GM12878 (cell line): ENCODE data around the gene SERPINA4. TPM values are rescaled to one million over a fixed set of nuclear protein-coding genes. Genes with fewer than 3 reads are reported as not detected.

Experiments used
- ATAC-seq: fragments of 200-7000 bp; cut with Tn5 transposase; 3 replicates; pipeline ENCODE4 v1.9.1; 2020; ENCODE audit warnings: mild to moderate bottlenecking, moderate library complexity
- BruUV-seq: library from RNA; stranded (reverse); fragments of 400-500 nt; replicated peaks from 2 replicates; lab custom pipeline; 2021; lab: Mats Ljungman, UMichigan
- CTCF ChIA-PET: fragments of 300-600 bp; sonication (Branson Sonifier 250); formaldehyde crosslinking; extraction: SDS; loops from one replicate; lab custom pipeline; 2021; ENCODE audit warnings: inconsistent platforms; lab: Yijun Ruan, JAX
- POLR2A ChIA-PET: fragments of 350-600 bp; formaldehyde crosslinking; extraction: SDS; loops from one replicate; lab custom pipeline; 2021; ENCODE audit warnings: inconsistent platforms; lab: Charles Lee
- RAD21 ChIA-PET: fragments of 300-600 bp; sonication (Branson Sonifier 250); formaldehyde crosslinking; loops from one replicate; lab custom pipeline; 2023; ENCODE audit warnings: antibody characterized with exemption; ENCODE audit not compliant: unreplicated experiment; lab: Charles Lee
- SMC1A ChIA-PET: fragments of 300-600 bp; sonication (Branson Sonifier 250); formaldehyde crosslinking; loops from one replicate; lab custom pipeline; 2023; ENCODE audit not compliant: unreplicated experiment, uncharacterized antibody; lab: Charles Lee
- DNase-seq: peaks from one replicate; pipeline ENCODE4 v3.0.0-alpha.2; 2011; ENCODE audit warnings: low read depth, low spot score
- FAIRE-seq: peaks from 3 replicates; lab custom pipeline; 2011; peaks lifted over from hg19 to GRCh38; lab: Jason Lieb, UNC
- H2AFZ ChIP-seq: 2 replicates; pipeline ENCODE4 v1.6.0; 2011; ENCODE audit warnings: low read depth, low read length, control low read depth; ENCODE audit not compliant: control insufficient read depth
- H3K27ac ChIP-seq: 2 replicates; pipeline ENCODE4 v1.5.1; 2011; ENCODE audit warnings: control low read depth; ENCODE audit not compliant: control insufficient read depth, insufficient read depth
- H3K27me3 ChIP-seq, 2 experiments: replicated peaks in 1 of 2; 2 replicates each; pipeline versions ENCODE4 v1.6.0 to v1.6.1; 2011; ENCODE audit warnings: low read length in 1 of 2; ENCODE audit not compliant: control insufficient read depth in 2 of 2, insufficient read depth in 2 of 2
- H3K36me3 ChIP-seq, 2 experiments: 2 replicates each; pipeline ENCODE4 v1.5.1; 2011; ENCODE audit warnings: low read length in 1 of 2; ENCODE audit not compliant: control insufficient read depth in 2 of 2, insufficient read depth in 2 of 2
- H3K4me1 ChIP-seq: 2 replicates; pipeline ENCODE4 v1.6.1; 2011; ENCODE audit warnings: mild to moderate bottlenecking, low read length, moderate library complexity, mixed read lengths; ENCODE audit not compliant: control insufficient read depth, insufficient read depth
- H3K4me2 ChIP-seq: 2 replicates; pipeline ENCODE4 v1.6.0; 2011; ENCODE audit warnings: control low read depth; ENCODE audit not compliant: control insufficient read depth, insufficient read depth
- H3K4me3 ChIP-seq: fragments of 200-600 bp; sonication (generic); 2 replicates; pipeline ENCODE4 v1.5.1; 2016
- H3K79me2 ChIP-seq: 2 replicates; pipeline ENCODE4 v1.6.0; 2011; ENCODE audit warnings: low read length; ENCODE audit not compliant: control insufficient read depth, insufficient read depth
- H3K9ac ChIP-seq: 2 replicates; pipeline ENCODE4 v1.8.0; 2011; ENCODE audit warnings: low read length, control low read depth, mixed read lengths; ENCODE audit not compliant: control insufficient read depth, insufficient read depth
- H3K9me3 ChIP-seq: replicated peaks from 3 replicates; pipeline ENCODE4 v1.5.1; 2011; ENCODE audit warnings: mild to moderate bottlenecking, low read length; ENCODE audit not compliant: control insufficient read depth, insufficient read depth
- H4K20me1 ChIP-seq: 2 replicates; pipeline ENCODE4 v1.6.0; 2011; ENCODE audit not compliant: control insufficient read depth, insufficient read depth
- CUX1 ChIP-seq: IDR thresholded peaks from 2 replicates; pipeline ENCODE4 v1.6.1; 2012; ENCODE audit warnings: improper control_type of control experiment, low read depth, low read length; ENCODE audit not compliant: insufficient replicate concordance
- WGBS: methylation state at CpG from one replicate; pipeline ENCODE4 v1.1.6; 2016; ENCODE audit warnings: low lambda C conversion rate; ENCODE audit not compliant: insufficient replicate concordance, insufficient coverage; ENCODE audit errors: missing lambda C conversion rate; 5-methylcytosine and 5-hydroxymethylcytosine counted together
- in situ Hi-C: fragments of 300-500 bp; cut with MboI; formaldehyde crosslinking; loops from 9 replicates; pipeline ENCODE4 v1.14.3; 2018; ENCODE audit warnings: mixed read lengths
- intact Hi-C: fragments of 100-400 bp; cut with micrococcal nuclease; formaldehyde crosslinking; loops from one replicate; pipeline ENCODE4 v1.14.2; 2022; ENCODE audit not compliant: unreplicated experiment
- polyA plus RNA-seq, 11 experiments: library from polyadenylated mRNA; depleted of rRNA in 4 of 11; unstranded in 6 of 11; stranded (reverse) in 5 of 11; fragments of >200 nt; fragmentation: Nextera tagmentation in 4 of 11; fragmentation: Illumina TruSeq in 1 of 11; extraction: Ambion mirVana in 4 of 11; extraction: Trizol in 1 of 11; gene quantifications; 1 replicate in 1 of 11; 2 replicates in 10 of 11; pipeline versions ENCODE4 v1.2.1 to v1.2.3, GENCODE V29; 2011 to 2016; ENCODE audit warnings: inconsistent platforms in 2 of 11, missing spikeins in 2 of 11, low read depth in 1 of 11
- total RNA-seq, 4 experiments: library from RNA; depleted of rRNA in 3 of 4; stranded (reverse); fragments of >200 nt in 3 of 4; fragmentation: Illumina TruSeq in 1 of 4; extraction: Trizol in 1 of 4; gene quantifications; 2 replicates each; pipeline versions ENCODE4 v1.2.1 to v1.2.3, GENCODE V29; 2013 to 2021

SERPINA4 gene
- total and polyA plus RNA-seq, 10 of the 15 experiments (the other 5 are each of a cell fraction or from before 2014, with no cell fraction given) = 0.13 TPM; not detected in 9

- H3K9me3 ChIP-seq = no peaks in the 10 kb centered on the region; the same call in 2 of the 3 replicates
- CTCF ChIA-PET = interaction anchor here (1.3 kb wide), 1 partner anchor 134 kb away, joined by 3 read pairs; no protein-coding TSS in a partner anchor
- DNase-seq = no peak
- TF ChIP-seq CUX1 = no peak
- TF ChIP-seq, all 136 proteins: peak for 0
- Histone ChIP-seq H3K27ac (no peak overlapping the region), H3K9ac (no peak overlapping the region), H3K27me3 (peaks cover 0 to 8% of the 10 kb centered on the region in 2 experiments; a peak in 1 of 4 replicates), H2AFZ (no peak overlapping the region), H3K4me3 (no peak overlapping the region), H3K4me2 (no peak overlapping the region), H3K79me2 (no peaks in the 10 kb centered on the region), H4K20me1 (no peaks in the 10 kb centered on the region), H3K36me3 (no peaks in the 10 kb centered on the region), H3K4me1 (no peaks in the 10 kb centered on the region)
- BruUV-seq = no TSS peak
- intact Hi-C loops (no loop called here), in situ Hi-C loops (loop anchor here (5.0 kb wide), 1 partner anchor 115 kb away; no protein-coding TSS in a partner anchor)
- 40% methylated on average over 4 of the region's 4 CpGs for WGBS
- ChIA-PET SMC1A (interaction anchor here (1.0 kb wide), 1 partner anchor 8 kb away, joined by 3 read pairs; no protein-coding TSS in a partner anchor), POLR2A (no interaction called here), RAD21 (no interaction called here)
- FAIRE-seq (no peak), ATAC-seq (no peak)
Measured at GRCh38 chr14:94547726-94548125, 13.5 kb upstream of the SERPINA4 start.
